Endothelial cell of umbilical vein (primary cell): ENCODE data around the gene FOXO4.

ENCODE experiments used
- CTCF ChIP-seq, 2 donors: IDR thresholded peaks; 1 replicate in 1 of 2; 2 replicates in 1 of 2; pipeline ENCODE4 v1.5.1; 2011; ENCODE audit warnings: low read length in 2 of 2, mild to moderate bottlenecking in 2 of 2, moderate library complexity in 2 of 2, control low read depth in 1 of 2, inconsistent platforms in 1 of 2, low read depth in 1 of 2; ENCODE audit not compliant: insufficient read depth in 1 of 2; ENCODE audit errors: extremely low read depth in 1 of 2
- EZH2 ChIP-seq: IDR thresholded peaks from 2 replicates; pipeline ENCODE4 v1.6.1; 2012; ENCODE audit warnings: borderline replicate concordance, low read depth, mild to moderate bottlenecking, moderate library complexity, low read length, inconsistent platforms; ENCODE audit not compliant: severe bottlenecking
- FOS ChIP-seq: IDR thresholded peaks from 2 replicates; pipeline ENCODE4 v1.6.1; 2011; ENCODE audit warnings: mild to moderate bottlenecking, low read length, moderate library complexity, borderline replicate concordance; ENCODE audit not compliant: insufficient read depth
- GATA2 ChIP-seq: IDR thresholded peaks from 2 replicates; pipeline ENCODE4 v1.7.0; 2011; ENCODE audit warnings: low read depth, mild to moderate bottlenecking, moderate library complexity, mixed read lengths, low read length; ENCODE audit not compliant: insufficient read length, insufficient read depth
- JUN ChIP-seq: IDR thresholded peaks from 2 replicates; pipeline ENCODE4 v1.6.1; 2011; ENCODE audit warnings: borderline replicate concordance, low read depth; ENCODE audit not compliant: insufficient read length, insufficient read depth
- MAX ChIP-seq: IDR thresholded peaks from 2 replicates; pipeline ENCODE4 v1.6.1; 2011; ENCODE audit not compliant: insufficient read depth, insufficient read length
- MYC ChIP-seq: IDR thresholded peaks from one replicate; pipeline ENCODE4 v1.6.1; 2011; ENCODE audit warnings: mild to moderate bottlenecking, low read depth, low read length
- POLR2A ChIP-seq: IDR thresholded peaks from 2 replicates; pipeline ENCODE4 v1.6.1; 2012; ENCODE audit warnings: low read depth, mild to moderate bottlenecking, control low read depth, low read length
- POLR2AphosphoS5 ChIP-seq: IDR thresholded peaks from 2 replicates; pipeline ENCODE4 v1.6.1; 2012; ENCODE audit warnings: low read depth, mild to moderate bottlenecking, control low read depth, low read length, moderate library complexity; ENCODE audit not compliant: insufficient read depth

GRCh38 chrX:71057848-71058530, 37.7 kb upstream of the FOXO4 start:
- TF ChIP-seq POLR2A (no peak), EZH2 (no peak), CTCF (IDR thresholded peaks at IDR 0.05; ENCODE audit: extremely low read depth in 1 of 2, insufficient read depth in 1 of 2, low read depth in 1 of 2, low read length in 2 of 2) (no peak), MAX (no peak), POLR2AphosphoS5 (no peak), FOS (no peak), GATA2 (no peak), JUN (no peak), MYC (no peak)
